K562 (cell line): ENCODE measurements around the gene DHRS12. TPM values are rescaled to one million over a fixed set of nuclear protein-coding genes. Genes with fewer than 3 reads are reported as not detected.
A peak's percentile ranks its signal among the peaks of the same experiment; 100 is the strongest.

Experiments used
- E2F5 ChIP-seq: sonication (generic); formaldehyde crosslinking; IDR thresholded peaks from 2 replicates; pipeline ENCODE4 v1.8.0; 2022; ENCODE audit warnings: mild to moderate bottlenecking, missing genetic modification reagents
- FIP1L1 ChIP-seq: fragments of 200-400 bp; formaldehyde crosslinking; IDR thresholded peaks from 2 replicates; pipeline ENCODE4 v1.6.1; 2018; ENCODE audit warnings: mild to moderate bottlenecking, low read depth, low read length; ENCODE audit not compliant: poor library complexity, severe bottlenecking
- FOSL1 ChIP-seq: fragments of 200-800 bp; sonication (Bioruptor generic); conservative IDR thresholded peaks from 2 replicates; pipeline ENCODE4 v1.6.1; 2016; ENCODE audit warnings: missing genetic modification characterization, missing compliant biosample characterization
- FOXO4 ChIP-seq: fragments of 450-650 bp; formaldehyde crosslinking; IDR thresholded peaks from 2 replicates; pipeline ENCODE4 v1.4.0; 2020; ENCODE audit warnings: mild to moderate bottlenecking, moderate library complexity
- HINFP ChIP-seq: fragments of 450-650 bp; conservative IDR thresholded peaks from 2 replicates; pipeline ENCODE4 v1.6.1; 2016; ENCODE audit warnings: missing genetic modification characterization, low read depth, mild to moderate bottlenecking, control low read depth, missing compliant biosample characterization
- MIER1 ChIP-seq: fragments of 450-650 bp; IDR thresholded peaks from 2 replicates; pipeline ENCODE4 v1.6.1; 2016; ENCODE audit warnings: antibody characterized with exemption, mild to moderate bottlenecking, low read depth
- MTA3 ChIP-seq: fragments of 450-650 bp; formaldehyde crosslinking; IDR thresholded peaks from 2 replicates; pipeline ENCODE4 v1.6.1; 2017; ENCODE audit warnings: mild to moderate bottlenecking, borderline replicate concordance
- RCOR1 ChIP-seq, 2 experiments: IDR thresholded peaks; 2 replicates each; pipeline ENCODE4 v1.6.1; 2012; ENCODE audit warnings: low read depth in 2 of 2, low read length in 2 of 2, borderline replicate concordance in 1 of 2, improper control_type of control experiment in 1 of 2
- TBL1XR1 ChIP-seq, 2 experiments: IDR thresholded peaks; 2 replicates each; pipeline ENCODE4 v1.6.1; 2012; ENCODE audit warnings: improper control_type of control experiment in 2 of 2, low read length in 2 of 2, mild to moderate bottlenecking in 1 of 2
- ZFP30 ChIP-seq: fragments of 250-450 bp; sonication (Bioruptor Pico); IDR thresholded peaks from 2 replicates; pipeline ENCODE4 v1.8.0; 2022; ENCODE audit warnings: moderate library complexity, mild to moderate bottlenecking, inconsistent platforms, borderline replicate concordance
- ZNF197 ChIP-seq: fragments of 200-800 bp; sonication (Bioruptor generic); IDR thresholded peaks from 2 replicates; pipeline ENCODE4 v1.6.1; 2016; ENCODE audit warnings: low read depth, missing genetic modification characterization, missing compliant biosample characterization
- ZNF518B ChIP-seq: fragments of 250-450 bp; sonication (Bioruptor Pico); IDR thresholded peaks from 2 replicates; pipeline ENCODE4 v1.5.0; 2021; ENCODE audit warnings: mild to moderate bottlenecking, moderate library complexity
- ZNF699 ChIP-seq: fragments of 250-450 bp; sonication (Bioruptor Pico); IDR thresholded peaks from 2 replicates; pipeline ENCODE4 v1.8.0; 2021; ENCODE audit warnings: mild to moderate bottlenecking, moderate library complexity; ENCODE audit not compliant: insufficient replicate concordance
- ZNF717 ChIP-seq: fragments of 250-450 bp; sonication (Bioruptor Pico); IDR thresholded peaks from 2 replicates; pipeline ENCODE4 v1.5.0; 2021
- polyA plus RNA-seq, 8 experiments: library from polyadenylated mRNA; depleted of rRNA in 4 of 8; stranded (reverse) in 5 of 8; unstranded in 3 of 8; fragments of >200 nt; fragmentation: Nextera tagmentation in 2 of 8; fragmentation: Illumina TruSeq in 1 of 8; extraction: Ambion mirVana in 2 of 8; extraction: Trizol in 1 of 8; gene quantifications; 2 replicates each; pipeline versions ENCODE4 v1.2.1 to v1.2.3, GENCODE V29; 2011 to 2014; ENCODE audit warnings: inconsistent platforms in 1 of 8, missing spikeins in 1 of 8
- total RNA-seq, 7 experiments: library from RNA; depleted of rRNA in 6 of 7; stranded (reverse); fragments of >200 nt in 6 of 7; fragmentation: Illumina TruSeq in 2 of 7; extraction: Trizol in 2 of 7; gene quantifications; 2 replicates each; pipeline versions ENCODE4 v1.2.1 to v1.2.3, GENCODE V29; 2011 to 2021; ENCODE audit warnings: low replicate concordance in 1 of 7
- TF ChIP-seq, protein P1 (sequence below): sonication (generic); formaldehyde crosslinking; IDR thresholded peaks from 2 replicates; pipeline ENCODE4 v1.8.0; 2022; ENCODE audit warnings: mild to moderate bottlenecking, low read depth, missing genetic modification reagents
- TF ChIP-seq, protein P2 (sequence below): fragments of 200-800 bp; sonication (Bioruptor generic); IDR thresholded peaks from 2 replicates; pipeline ENCODE4 v1.6.1; 2017; ENCODE audit warnings: missing genetic modification characterization, missing compliant biosample characterization

Gene DHRS12
- total and polyA plus RNA-seq, 9 of the 15 experiments (the other 6 are each of a cell fraction or from before 2014, with no cell fraction given) = 0.62 to 2.7 (median 0.98) TPM

- TF ChIP-seq FIP1L1 (no peak), ZNF518B (CRISPR knock-in tag) (no peak), TBL1XR1 (IDR thresholded peaks at IDR 0.05; ENCODE audit: low read length in 2 of 2) (no peak), ZFP30 (CRISPR knock-in tag) (no peak), E2F5 (CRISPR knock-in tag) (no peak), ZNF699 (CRISPR knock-in tag) (no peak), ZNF197 (CRISPR knock-in tag) (no peak), FOXO4 (CRISPR knock-in tag) (no peak), HINFP (no peak), MIER1 (no peak), RCOR1 (IDR thresholded peaks at IDR 0.05; ENCODE audit: borderline replicate concordance in 1 of 2, low read depth in 2 of 2, low read length in 2 of 2) (no peak), ZNF717 (CRISPR knock-in tag) (no peak), FOSL1 (tag) (peak; percentile 92), MTA3 (no peak)
- TF ChIP-seq, protein P1, sequence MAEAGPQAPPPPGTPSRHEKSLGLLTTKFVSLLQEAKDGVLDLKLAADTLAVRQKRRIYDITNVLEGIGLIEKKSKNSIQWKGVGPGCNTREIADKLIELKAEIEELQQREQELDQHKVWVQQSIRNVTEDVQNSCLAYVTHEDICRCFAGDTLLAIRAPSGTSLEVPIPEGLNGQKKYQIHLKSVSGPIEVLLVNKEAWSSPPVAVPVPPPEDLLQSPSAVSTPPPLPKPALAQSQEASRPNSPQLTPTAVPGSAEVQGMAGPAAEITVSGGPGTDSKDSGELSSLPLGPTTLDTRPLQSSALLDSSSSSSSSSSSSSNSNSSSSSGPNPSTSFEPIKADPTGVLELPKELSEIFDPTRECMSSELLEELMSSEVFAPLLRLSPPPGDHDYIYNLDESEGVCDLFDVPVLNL (CRISPR knock-in tag) = no peak
- TF ChIP-seq, protein P2, sequence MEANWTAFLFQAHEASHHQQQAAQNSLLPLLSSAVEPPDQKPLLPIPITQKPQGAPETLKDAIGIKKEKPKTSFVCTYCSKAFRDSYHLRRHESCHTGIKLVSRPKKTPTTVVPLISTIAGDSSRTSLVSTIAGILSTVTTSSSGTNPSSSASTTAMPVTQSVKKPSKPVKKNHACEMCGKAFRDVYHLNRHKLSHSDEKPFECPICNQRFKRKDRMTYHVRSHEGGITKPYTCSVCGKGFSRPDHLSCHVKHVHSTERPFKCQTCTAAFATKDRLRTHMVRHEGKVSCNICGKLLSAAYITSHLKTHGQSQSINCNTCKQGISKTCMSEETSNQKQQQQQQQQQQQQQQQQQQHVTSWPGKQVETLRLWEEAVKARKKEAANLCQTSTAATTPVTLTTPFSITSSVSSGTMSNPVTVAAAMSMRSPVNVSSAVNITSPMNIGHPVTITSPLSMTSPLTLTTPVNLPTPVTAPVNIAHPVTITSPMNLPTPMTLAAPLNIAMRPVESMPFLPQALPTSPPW = no peak
Observed at GRCh38 chr13:51793570-51794271, 10.2 kb downstream of the DHRS12 start (continued).
